ENCODE data around the gene COX6A1. TPM values are rescaled to one million over a fixed set of nuclear protein-coding genes. Genes with fewer than 3 reads are reported as not detected.
"Not testable (repeated sequence)": the region's sequence is repeated elsewhere in the genome, so short reads cannot be mapped to it uniquely, and the experiment has no call there.

The COX6A1 gene
- total RNA-seq, 6 experiments from 2014 or later = 356 to 391 (median 373) TPM

- no peaks in the 10 kb centered on the region for H3K9me3 Mint-ChIP-seq
- peaks cover 5% of the 10 kb centered on the region; the same call in 1 of the 2 replicates for H3K36me3 Mint-ChIP-seq (ENCODE audit: low read depth)
- no peak overlapping the region for H3K27ac Mint-ChIP-seq
- no peaks in the 10 kb centered on the region for H3K27me3 Mint-ChIP-seq (ENCODE audit: insufficient read depth)
- H3K4me1 Mint-ChIP-seq (ENCODE audit: low read depth) = peaks cover 6% of the 10 kb centered on the region; the same call in 1 of the 2 replicates
- TF ChIP-seq CTCF (IDR thresholded peaks at IDR 0.05) = no peak
- no peak for DNase-seq
- H3K4me3 Mint-ChIP-seq = no peak overlapping the region
Observed at GRCh38 chr12:120483621-120484020, 45.7 kb downstream of the COX6A1 start.

- H3K27ac Mint-ChIP-seq = no peak overlapping the region
Observed at GRCh38 chr12:120485961-120486881, 48.3 kb downstream of the COX6A1 start.

GRCh38 chr12:120487552-120487951, 49.6 kb downstream of the COX6A1 start:
- not testable (repeated sequence) for H3K27me3 Mint-ChIP-seq (ENCODE audit: insufficient read depth)

More at GRCh38 chr12:120485961-120486881, 48.3 kb downstream of the COX6A1 start:
- Mint-ChIP-seq H3K9me3 (no peaks in the 10 kb centered on the region), H3K4me3 (no peak overlapping the region), H3K36me3 (ENCODE audit: low read depth) (peaks cover 17% of the 10 kb centered on the region), H3K27me3 (ENCODE audit: insufficient read depth) (no peaks in the 10 kb centered on the region), H3K4me1 (ENCODE audit: low read depth) (peaks cover 14% of the 10 kb centered on the region)
- TF ChIP-seq CTCF (IDR thresholded peaks at IDR 0.05) = no peak
- DNase-seq = no peak

GRCh38 chr12:120488057-120488640, 50.2 kb downstream of the COX6A1 start:
- H3K4me1 Mint-ChIP-seq (ENCODE audit: low read depth) = peaks cover 14% of the 10 kb centered on the region
- H3K4me3 Mint-ChIP-seq = no peak overlapping the region
- H3K27me3 Mint-ChIP-seq (ENCODE audit: insufficient read depth) = no peaks in the 10 kb centered on the region
- no peak overlapping the region for H3K27ac Mint-ChIP-seq
- no peak for DNase-seq
- TF ChIP-seq CTCF (IDR thresholded peaks at IDR 0.05) = no peak
- no peaks in the 10 kb centered on the region for H3K9me3 Mint-ChIP-seq
- H3K36me3 Mint-ChIP-seq (ENCODE audit: low read depth) = peaks cover 17% of the 10 kb centered on the region

More at GRCh38 chr12:120487552-120487951, 49.6 kb downstream of the COX6A1 start:
- peaks cover 14% of the 10 kb centered on the region for H3K4me1 Mint-ChIP-seq (ENCODE audit: low read depth)
- H3K9me3 Mint-ChIP-seq, DNase-seq, H3K4me3 Mint-ChIP-seq, H3K27ac Mint-ChIP-seq: not testable (repeated sequence)
- H3K36me3 Mint-ChIP-seq (ENCODE audit: low read depth) = peaks cover 17% of the 10 kb centered on the region

GRCh38 chr12:120489018-120489417, 51.1 kb downstream of the COX6A1 start:
- no peak overlapping the region for H3K4me3 Mint-ChIP-seq
- H3K36me3 Mint-ChIP-seq (ENCODE audit: low read depth) = peaks cover 17% of the 10 kb centered on the region
- H3K27me3 Mint-ChIP-seq (ENCODE audit: insufficient read depth) = no peaks in the 10 kb centered on the region
- H3K27ac Mint-ChIP-seq = no peak overlapping the region
- DNase-seq = peak; percentile 6
- no peaks in the 10 kb centered on the region for H3K9me3 Mint-ChIP-seq
- TF ChIP-seq CTCF (IDR thresholded peaks at IDR 0.05) = no peak
- peaks cover 14% of the 10 kb centered on the region for H3K4me1 Mint-ChIP-seq (ENCODE audit: low read depth)

- Mint-ChIP-seq H3K4me3 (no peak overlapping the region), H3K27ac (no peak overlapping the region), H3K4me1 (ENCODE audit: low read depth) (peaks cover 23% of the 10 kb centered on the region), H3K9me3 (no peaks in the 10 kb centered on the region), H3K36me3 (ENCODE audit: low read depth) (peaks cover 17% of the 10 kb centered on the region), H3K27me3 (ENCODE audit: insufficient read depth) (no peaks in the 10 kb centered on the region; the same call in 1 of the 2 replicates)
- no peak for DNase-seq
- no peak for TF ChIP-seq CTCF (IDR thresholded peaks at IDR 0.05)
Observed at GRCh38 chr12:120490325-120490724, 52.4 kb downstream of the COX6A1 start.

Measured in HFFc6 (cell line).